SJSA1 (cell line): ENCODE data around the gene GRIN2D. TPM values are rescaled to one million over a fixed set of nuclear protein-coding genes. Genes with fewer than 3 reads are reported as not detected.
A peak's percentile ranks its signal among the peaks of the same experiment; 100 is the strongest.

Experiments
- DNase-seq, 2 experiments: peaks; one replicate each; pipeline ENCODE4 v3.0.0-alpha.2; 2015 to 2020; ENCODE audit warnings: low spot score in 2 of 2, low read depth in 1 of 2
- H3K27ac ChIP-seq: fragments of 250-450 bp; sonication (Bioruptor Pico); 2 replicates; pipeline ENCODE4 v1.5.1; 2020; ENCODE audit warnings: mild to moderate bottlenecking, moderate library complexity
- H3K27me3 ChIP-seq: fragments of 250-450 bp; sonication (Bioruptor Pico); replicated peaks from 2 replicates; pipeline ENCODE4 v1.5.1; 2020; ENCODE audit warnings: mild to moderate bottlenecking, moderate library complexity
- H3K36me3 ChIP-seq: fragments of 250-450 bp; sonication (Bioruptor Pico); 2 replicates; pipeline ENCODE4 v1.5.1; 2020; ENCODE audit warnings: mild to moderate bottlenecking
- H3K4me1 ChIP-seq: fragments of 250-450 bp; sonication (Bioruptor Pico); replicated peaks from 2 replicates; pipeline ENCODE4 v1.6.1; 2021; ENCODE audit warnings: mild to moderate bottlenecking
- H3K4me3 ChIP-seq: fragments of 250-450 bp; sonication (Bioruptor Pico); 2 replicates; pipeline ENCODE4 v1.5.1; 2020; ENCODE audit warnings: mild to moderate bottlenecking
- H3K9me3 ChIP-seq: fragments of 250-450 bp; sonication (Bioruptor Pico); replicated peaks from 2 replicates; pipeline ENCODE4 v1.5.1; 2020; ENCODE audit warnings: mild to moderate bottlenecking
- total RNA-seq: library from RNA; depleted of rRNA; stranded (reverse); fragments of >200 nt; shearing (Covaris generic); gene quantifications from 2 replicates; pipeline ENCODE4 v1.2.3, GENCODE V29; 2014; rRNA removed

The GRIN2D gene
- total RNA-seq, result 0.05 TPM in 1 of 2 replicates, not detected in the other

DNA sequence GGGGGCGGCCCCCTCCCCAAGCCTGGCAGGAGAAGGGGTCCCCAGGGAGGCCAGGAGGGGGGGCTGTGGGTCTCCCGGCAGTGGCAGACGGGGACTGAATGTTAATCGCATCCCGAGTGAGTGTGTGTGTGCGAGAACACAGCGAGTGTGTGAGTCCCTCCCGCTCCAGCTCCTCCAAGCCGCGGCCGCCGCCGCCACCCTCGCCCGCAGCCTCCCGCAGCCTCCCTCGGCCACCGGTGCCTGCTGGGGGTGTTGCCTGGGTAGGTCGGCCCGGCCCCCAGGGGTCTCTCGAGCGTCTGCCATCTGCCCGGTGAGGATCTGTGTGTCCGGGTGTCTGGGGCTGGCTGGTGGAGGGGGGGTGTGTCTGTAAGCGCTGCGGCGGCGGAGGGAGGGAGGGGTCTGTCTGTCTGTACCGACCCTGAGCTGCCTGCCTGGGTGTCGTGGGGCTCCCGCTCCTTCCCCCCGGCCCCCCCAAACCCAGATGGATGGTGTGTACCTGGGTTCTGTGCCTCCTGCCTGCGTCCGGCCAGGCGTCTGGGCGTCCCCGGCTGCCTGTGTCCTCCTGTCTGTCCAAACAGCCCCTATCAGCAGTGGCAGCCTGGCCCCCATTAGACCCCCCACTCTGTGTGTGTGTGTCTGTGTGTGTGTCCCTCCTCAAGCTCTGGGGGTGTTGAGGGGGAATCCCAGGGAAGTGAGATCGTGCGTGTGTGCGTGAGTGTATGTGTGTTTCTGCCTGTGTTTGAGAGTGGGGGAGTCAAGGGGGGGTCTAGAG is at the start of gene GRIN2D:
TSS of gene GRIN2D (plus strand) at position 110 of the 772 bp plus-strand sequence. CDS start 4,725 bp downstream, outside the sequence.
- Histone ChIP-seq H3K9me3 (no peaks in the 10 kb centered on the region), H3K27me3 (peaks cover 47% of the 10 kb centered on the region), H3K36me3 (peaks cover 14% of the 10 kb centered on the region), H3K4me3 (no peak within 1 kb of the TSS), H3K4me1 (peaks cover 17% of the 10 kb centered on the region), H3K27ac (no peak within 1 kb of the TSS)
- no peak for DNase-seq

- Histone ChIP-seq H3K4me3 (no peak overlapping the region), H3K36me3 (no peaks in the 10 kb centered on the region), H3K9me3 (no peaks in the 10 kb centered on the region), H3K4me1 (no peaks in the 10 kb centered on the region), H3K27me3 (no peaks in the 10 kb centered on the region), H3K27ac (no peak overlapping the region)
- no peak for DNase-seq
These were observed 48.6 kb upstream of the GRIN2D start for GRCh38 chr19:48344892-48345291.

- H3K27ac ChIP-seq, result no peak overlapping the region
These were observed 47.3 kb upstream of the GRIN2D start for GRCh38 chr19:48346191-48346590.

GRCh38 chr19:48348045-48348444 is 45.4 kb upstream of the GRIN2D start:
- no peak overlapping the region for H3K27ac ChIP-seq
- no peaks in the 10 kb centered on the region for H3K36me3 ChIP-seq
- no peak for DNase-seq
- H3K4me1 ChIP-seq, result no peaks in the 10 kb centered on the region
- H3K4me3 ChIP-seq, result no peak overlapping the region
- no peaks in the 10 kb centered on the region for H3K27me3 ChIP-seq
- no peaks in the 10 kb centered on the region for H3K9me3 ChIP-seq

More at GRCh38 chr19:48346191-48346590, 47.3 kb upstream of the GRIN2D start:
- Histone ChIP-seq H3K4me1 (no peaks in the 10 kb centered on the region), H3K27me3 (no peaks in the 10 kb centered on the region), H3K9me3 (no peaks in the 10 kb centered on the region), H3K36me3 (no peaks in the 10 kb centered on the region), H3K4me3 (no peak overlapping the region)
- no peak for DNase-seq

DNA sequence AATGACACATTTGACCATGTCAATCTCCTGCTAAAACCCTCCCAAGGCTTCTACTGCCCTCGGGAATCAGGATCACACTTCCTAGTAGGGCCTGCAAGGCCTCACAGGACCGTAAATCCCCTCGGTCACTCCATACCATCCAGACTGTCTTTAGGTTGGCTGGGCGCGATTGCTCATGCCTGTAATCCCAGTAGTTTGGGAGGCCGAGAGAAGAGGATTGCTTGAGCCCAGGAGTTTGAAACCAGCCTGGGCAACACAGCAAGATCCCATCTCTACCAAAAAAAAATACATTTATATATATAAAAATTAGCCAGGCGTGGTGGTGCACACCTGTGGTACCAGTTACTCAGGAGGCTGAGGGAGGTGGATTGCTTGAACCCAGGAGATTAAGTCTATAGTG is 44.7 kb upstream of the GRIN2D start:
- no peak for DNase-seq

DNA sequence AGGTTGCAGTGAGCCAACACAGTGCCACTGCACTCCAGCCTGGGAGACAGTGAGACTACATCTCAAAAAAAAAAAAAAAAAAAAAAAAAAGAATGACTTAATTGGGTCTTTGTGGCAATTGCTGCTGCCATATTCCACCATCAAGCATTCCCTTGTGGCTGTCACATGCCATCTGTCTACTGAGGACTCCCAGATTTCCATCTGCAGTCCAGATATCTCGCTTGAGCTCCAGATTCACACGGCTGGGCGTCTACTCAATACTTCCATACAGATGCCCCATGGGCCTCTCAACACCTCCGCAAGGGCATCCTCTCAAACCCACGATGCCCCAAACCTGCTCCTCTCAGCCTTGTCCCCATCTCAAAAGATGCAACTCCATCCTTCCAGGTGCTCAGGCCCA is 42.6 kb upstream of the GRIN2D start:
- Histone ChIP-seq H3K27me3 (no peaks in the 10 kb centered on the region), H3K4me1 (peaks cover 6% of the 10 kb centered on the region), H3K36me3 (no peaks in the 10 kb centered on the region), H3K4me3 (no peak overlapping the region), H3K27ac (no peak overlapping the region), H3K9me3 (no peaks in the 10 kb centered on the region)
- DNase-seq, result no peak

More for the DNA sequence above, 44.7 kb upstream of the GRIN2D start:
- Histone ChIP-seq H3K36me3 (no peaks in the 10 kb centered on the region), H3K27me3 (no peaks in the 10 kb centered on the region), H3K9me3 (no peaks in the 10 kb centered on the region), H3K4me1 (no peaks in the 10 kb centered on the region), H3K4me3 (no peak overlapping the region), H3K27ac (no peak overlapping the region)

DNA sequence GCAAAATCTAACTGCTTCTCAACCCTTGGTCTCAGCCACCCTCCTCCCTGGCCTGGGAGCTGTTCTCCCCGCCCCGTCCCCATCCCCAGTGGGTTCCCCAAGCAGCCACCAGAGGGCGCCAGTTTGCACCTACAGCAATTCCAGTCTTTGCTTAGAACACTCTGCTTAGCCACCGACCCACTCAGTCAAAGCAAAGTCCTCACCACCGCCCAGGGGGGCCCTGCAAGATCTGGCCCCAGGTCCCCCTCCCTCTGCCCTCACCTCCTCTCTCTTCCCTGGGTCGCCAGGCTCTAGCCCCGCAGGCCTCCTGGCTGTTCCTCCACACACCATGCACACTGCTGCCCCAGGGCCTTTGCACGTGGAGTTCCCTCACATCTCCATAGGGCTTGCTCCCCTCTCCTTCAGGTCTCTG is 42.1 kb upstream of the GRIN2D start:
- Histone ChIP-seq H3K4me3 (no peak overlapping the region), H3K4me1 (peaks cover 6% of the 10 kb centered on the region), H3K27me3 (no peaks in the 10 kb centered on the region), H3K27ac (no peak overlapping the region), H3K36me3 (no peaks in the 10 kb centered on the region), H3K9me3 (no peaks in the 10 kb centered on the region)
- DNase-seq, result peak; percentile 46 to 77

DNA sequence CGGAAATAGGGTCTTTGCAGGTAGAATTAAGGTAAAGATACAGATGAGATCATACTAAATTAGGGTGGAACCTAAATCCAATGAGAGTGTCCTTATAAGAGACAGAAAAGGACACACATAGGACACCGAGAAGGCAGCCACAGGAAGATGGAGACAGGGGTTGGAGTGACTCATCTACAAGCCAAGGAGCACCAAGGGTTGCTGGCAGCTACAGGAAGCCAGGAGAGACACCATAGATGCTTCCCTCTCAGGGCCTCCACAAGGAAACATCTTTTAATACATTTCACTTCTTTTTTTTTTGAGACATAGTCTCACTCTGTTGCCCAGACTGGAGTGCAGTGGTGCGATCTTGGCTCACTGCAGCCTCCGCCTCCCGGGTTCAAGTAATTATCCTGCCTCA is 39.8 kb upstream of the GRIN2D start:
- no peaks in the 10 kb centered on the region for H3K27me3 ChIP-seq

DNA sequence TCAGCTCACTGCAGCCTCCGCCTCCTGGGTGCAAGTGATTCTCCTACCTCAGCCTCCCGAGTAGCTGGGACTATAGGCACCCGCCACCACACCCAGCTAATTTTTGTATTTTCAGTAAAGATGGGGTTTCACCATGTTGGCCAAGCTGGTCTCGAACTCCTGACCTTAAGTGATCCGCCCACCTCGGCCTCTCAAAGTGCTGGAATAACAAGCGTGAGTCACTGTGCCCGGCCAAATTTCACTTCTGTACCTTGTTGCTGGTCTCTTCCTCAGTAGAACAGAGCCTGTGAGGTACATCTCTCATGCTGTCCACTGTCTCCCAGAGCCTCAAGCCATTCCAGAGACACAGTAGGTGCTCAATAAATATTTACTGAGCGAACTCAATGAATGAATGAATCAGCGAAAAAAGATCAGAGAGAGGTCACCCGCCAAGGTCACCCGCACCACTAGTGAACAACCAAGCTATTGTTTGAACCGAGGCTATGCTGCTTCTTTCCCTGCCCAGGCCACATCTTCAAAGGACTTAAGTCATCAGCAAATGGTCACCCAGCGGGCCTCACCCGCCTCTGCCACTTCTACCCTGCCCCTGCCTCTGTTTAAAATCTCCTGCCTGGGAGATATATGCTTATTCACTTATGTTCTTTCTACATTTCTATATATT is 39.0 kb upstream of the GRIN2D start:
- Histone ChIP-seq H3K36me3 (no peaks in the 10 kb centered on the region), H3K4me3 (no peak overlapping the region), H3K27ac (no peak overlapping the region), H3K4me1 (peaks cover 6% of the 10 kb centered on the region), H3K27me3 (no peaks in the 10 kb centered on the region), H3K9me3 (no peaks in the 10 kb centered on the region)
- DNase-seq, result peak in 1 of 2 experiments; percentile 41

More for the DNA sequence above, 39.8 kb upstream of the GRIN2D start:
- no peak for DNase-seq
- no peaks in the 10 kb centered on the region for H3K36me3 ChIP-seq
- H3K27ac ChIP-seq, result no peak overlapping the region
- no peak overlapping the region for H3K4me3 ChIP-seq
- H3K9me3 ChIP-seq, result no peaks in the 10 kb centered on the region
- H3K4me1 ChIP-seq, result peaks cover 6% of the 10 kb centered on the region

DNA sequence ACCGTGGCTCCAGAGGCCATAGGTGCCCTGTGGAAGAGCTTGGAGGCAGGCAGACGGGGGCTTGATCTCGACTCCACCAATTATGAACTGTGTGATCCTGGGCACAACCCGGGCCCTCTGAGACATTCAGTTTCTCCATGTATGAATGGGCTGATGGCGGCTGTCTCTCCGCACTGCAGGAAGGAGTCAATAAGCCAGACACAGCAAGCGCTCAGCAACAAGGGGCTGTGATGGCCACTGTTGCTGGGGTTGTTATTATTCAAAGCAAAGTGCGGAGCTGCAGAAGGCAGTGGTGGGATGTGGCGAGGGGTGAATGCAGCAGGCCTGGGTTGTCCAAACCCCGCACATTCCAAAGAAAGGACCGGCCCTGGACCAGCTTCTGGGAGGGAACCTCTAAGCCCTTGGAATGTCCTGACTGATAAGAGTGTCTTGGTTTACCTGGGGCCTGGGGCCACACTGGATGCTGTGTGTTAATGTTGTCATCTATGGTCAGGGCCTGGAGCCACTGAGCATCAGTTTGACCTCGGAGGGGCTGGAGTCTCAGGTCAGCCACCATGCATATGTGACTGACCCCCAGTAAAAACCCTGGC is 38.0 kb upstream of the GRIN2D start:
- Histone ChIP-seq H3K27me3 (no peaks in the 10 kb centered on the region), H3K4me1 (peaks cover 6% of the 10 kb centered on the region), H3K36me3 (no peaks in the 10 kb centered on the region), H3K9me3 (no peaks in the 10 kb centered on the region), H3K27ac (no peak overlapping the region), H3K4me3 (no peak overlapping the region)
- DNase-seq, result no peak

DNA sequence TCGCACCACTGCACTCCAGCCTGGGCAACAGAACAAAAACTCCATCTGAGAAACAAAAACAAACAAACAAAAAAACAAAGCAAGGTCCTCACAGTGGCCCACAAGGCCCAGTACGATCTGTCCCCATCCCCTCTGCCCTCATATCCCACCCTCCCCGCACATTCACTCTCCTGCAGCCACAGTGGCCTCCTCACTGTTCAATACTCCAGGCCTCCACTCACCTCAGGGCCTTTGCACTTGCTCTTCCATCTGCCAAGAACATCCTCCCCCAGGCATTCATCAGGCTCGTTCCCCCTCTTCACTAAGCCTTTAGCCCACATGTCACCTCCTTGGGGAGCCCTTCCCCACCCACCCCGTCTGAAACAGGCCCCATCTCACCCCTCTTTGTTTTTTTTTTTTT is 34.3 kb upstream of the GRIN2D start:
- Histone ChIP-seq H3K4me1 (peaks cover 12% of the 10 kb centered on the region), H3K36me3 (no peaks in the 10 kb centered on the region), H3K9me3 (no peaks in the 10 kb centered on the region), H3K27ac (no peak overlapping the region), H3K4me3 (no peak overlapping the region), H3K27me3 (no peaks in the 10 kb centered on the region)
- no peak for DNase-seq

GRCh38 chr19:48361912-48362311 is 31.6 kb upstream of the GRIN2D start:
- no peak for DNase-seq
- H3K36me3 ChIP-seq, result no peaks in the 10 kb centered on the region
- H3K4me1 ChIP-seq, result peaks cover 11% of the 10 kb centered on the region
- no peak overlapping the region for H3K4me3 ChIP-seq
- no peaks in the 10 kb centered on the region for H3K27me3 ChIP-seq
- no peak overlapping the region for H3K27ac ChIP-seq
- no peaks in the 10 kb centered on the region for H3K9me3 ChIP-seq

GRCh38 chr19:48362716-48363499 is 30.6 kb upstream of the GRIN2D start:
- Histone ChIP-seq H3K4me3 (peak overlapping the region; percentile 41), H3K27me3 (no peaks in the 10 kb centered on the region), H3K9me3 (no peaks in the 10 kb centered on the region), H3K36me3 (no peaks in the 10 kb centered on the region), H3K27ac (peak overlapping the region; percentile 54), H3K4me1 (peaks cover 11% of the 10 kb centered on the region)
- DNase-seq, result peak; percentile 91 to 97
